ENCODE data around the gene GNAO1.

The GNAO1 gene

GRCh38 chr16:56297684-56298083 lies 106.4 kb downstream of the GNAO1 start:
- H3K4me3 ChIP-seq (replicated peaks; ENCODE audit: low read depth, low read length): no peak overlapping the region
- 0 out of 2 replicates have a peak, but pooled peaks cover 1% of the 10 kb centered on the region for H3K27me3 ChIP-seq (replicated peaks; ENCODE audit: control insufficient read depth, insufficient read depth, low read length)
- H3K36me3 ChIP-seq (ENCODE audit: control insufficient read depth, insufficient read depth, low read length): no peaks in the 10 kb centered on the region
- TF ChIP-seq CTCF (IDR thresholded peaks at IDR 0.05; ENCODE audit: insufficient read depth, low read length, poor library complexity, severe bottlenecking): no peak
- no peak for DNase-seq (ENCODE audit: extremely low read depth, insufficient read length)

- Histone ChIP-seq H3K36me3 (ENCODE audit: control insufficient read depth, insufficient read depth, low read length) (no peaks in the 10 kb centered on the region), H3K27me3 (replicated peaks; ENCODE audit: control insufficient read depth, insufficient read depth, low read length) (0 out of 2 replicates have a peak, but pooled peaks cover under 1% of the 10 kb centered on the region), H3K4me3 (replicated peaks; ENCODE audit: low read depth, low read length) (no peak overlapping the region)
- TF ChIP-seq CTCF (IDR thresholded peaks at IDR 0.05; ENCODE audit: insufficient read depth, low read length, poor library complexity, severe bottlenecking): no peak
- no peak for DNase-seq (ENCODE audit: extremely low read depth, insufficient read length)
Observed at GRCh38 chr16:56298116-56298515, 106.8 kb downstream of the GNAO1 start.

- H3K4me3 ChIP-seq (replicated peaks; ENCODE audit: low read depth, low read length): no peak overlapping the region
- DNase-seq (ENCODE audit: extremely low read depth, insufficient read length): no peak
- TF ChIP-seq CTCF (IDR thresholded peaks at IDR 0.05; ENCODE audit: insufficient read depth, low read length, poor library complexity, severe bottlenecking): no peak
- H3K36me3 ChIP-seq (ENCODE audit: control insufficient read depth, insufficient read depth, low read length): no peaks in the 10 kb centered on the region
- no peaks in the 10 kb centered on the region; the same call in none of the 2 replicates for H3K27me3 ChIP-seq (replicated peaks; ENCODE audit: control insufficient read depth, insufficient read depth, low read length)
Observed at GRCh38 chr16:56298948-56299596, 107.8 kb downstream of the GNAO1 start.

GRCh38 chr16:56300242-56300623 lies 108.9 kb downstream of the GNAO1 start:
- no peak overlapping the region for H3K4me3 ChIP-seq (replicated peaks; ENCODE audit: low read depth, low read length)
- TF ChIP-seq CTCF (IDR thresholded peaks at IDR 0.05; ENCODE audit: insufficient read depth, low read length, poor library complexity, severe bottlenecking): no peak
- no peaks in the 10 kb centered on the region for H3K36me3 ChIP-seq (ENCODE audit: control insufficient read depth, insufficient read depth, low read length)
- no peak for DNase-seq (ENCODE audit: extremely low read depth, insufficient read length)
- no peaks in the 10 kb centered on the region; the same call in none of the 2 replicates for H3K27me3 ChIP-seq (replicated peaks; ENCODE audit: control insufficient read depth, insufficient read depth, low read length)

- no peak for TF ChIP-seq CTCF (IDR thresholded peaks at IDR 0.05; ENCODE audit: insufficient read depth, low read length, poor library complexity, severe bottlenecking)
- no peak for DNase-seq (ENCODE audit: extremely low read depth, insufficient read length)
- Histone ChIP-seq H3K4me3 (replicated peaks; ENCODE audit: low read depth, low read length) (no peak overlapping the region), H3K27me3 (replicated peaks; ENCODE audit: control insufficient read depth, insufficient read depth, low read length) (no peaks in the 10 kb centered on the region; the same call in none of the 2 replicates), H3K36me3 (ENCODE audit: control insufficient read depth, insufficient read depth, low read length) (no peaks in the 10 kb centered on the region)
Observed at GRCh38 chr16:56300891-56301850, 109.9 kb downstream of the GNAO1 start.

Measured in GM06990 (cell line).